Panc1 (cell line): ENCODE results near the gene STARD4. TPM values are rescaled to one million over a fixed set of nuclear protein-coding genes. Genes with fewer than 3 reads are reported as not detected.

ENCODE experiments used
- ATAC-seq: fragments of 200-7000 bp; cut with Tn5 transposase; 2 replicates; pipeline ENCODE4 v1.9.1; 2020; ENCODE audit warnings: mild to moderate bottlenecking, moderate library complexity
- BruUV-seq: library from RNA; stranded (reverse); fragments of 400-500 nt; replicated peaks from 2 replicates; lab custom pipeline; 2021; lab: Mats Ljungman, UMichigan
- CTCF ChIA-PET: fragments of 300-600 bp; sonication (Branson Sonifier 250); formaldehyde crosslinking; loops from one replicate; lab custom pipeline; 2022; ENCODE audit warnings: antibody characterized with exemption; lab: Charles Lee
- POLR2A ChIA-PET: fragments of 300-600 bp; sonication (Branson Sonifier 250); formaldehyde crosslinking; loops from one replicate; lab custom pipeline; 2022; ENCODE audit warnings: antibody characterized with exemption; lab: Charles Lee
- DNase-seq: peaks from one replicate; pipeline ENCODE4 v3.0.0-alpha.2; 2010; ENCODE audit warnings: low read depth, low spot score
- H3K27ac ChIP-seq: 2 replicates; pipeline ENCODE4 v1.5.1; 2011; ENCODE audit warnings: mild to moderate bottlenecking, low read length, inconsistent platforms
- H3K27me3 ChIP-seq: fragments of 200-500 bp; sonication (Bioruptor generic); 2 replicates; pipeline ENCODE4 v1.6.0; 2014; ENCODE audit warnings: low read length, inconsistent platforms; ENCODE audit not compliant: control insufficient read depth, insufficient read depth
- H3K36me3 ChIP-seq: fragments of 200-500 bp; sonication (Bioruptor generic); 2 replicates; pipeline ENCODE4 v1.5.1; 2014; ENCODE audit warnings: inconsistent platforms, mild to moderate bottlenecking, low read length, moderate library complexity; ENCODE audit not compliant: control insufficient read depth, insufficient read depth
- H3K4me1 ChIP-seq: 2 replicates; pipeline ENCODE4 v1.5.1; 2011; ENCODE audit warnings: inconsistent platforms, mild to moderate bottlenecking, low read length, moderate library complexity; ENCODE audit not compliant: control insufficient read depth, insufficient read depth
- H3K4me3 ChIP-seq, 2 experiments: 2 replicates each; pipeline ENCODE4 v1.5.1; 2011 to 2012; ENCODE audit warnings: low read depth in 2 of 2, low read length in 2 of 2, mild to moderate bottlenecking in 2 of 2, inconsistent platforms in 1 of 2, moderate library complexity in 1 of 2
- H3K9me3 ChIP-seq: fragments of 200-500 bp; sonication (Bioruptor generic); 2 replicates; pipeline ENCODE4 v1.5.1; 2014; ENCODE audit warnings: low read depth, mild to moderate bottlenecking, inconsistent platforms, low read length, moderate library complexity; ENCODE audit not compliant: control insufficient read depth, insufficient read depth
- POLR2AphosphoS5 ChIP-seq: IDR thresholded peaks from 2 replicates; pipeline ENCODE4 v1.6.1; 2012; ENCODE audit warnings: mild to moderate bottlenecking, low read depth, low read length, moderate library complexity
- SIN3A ChIP-seq: IDR thresholded peaks from 2 replicates; pipeline ENCODE4 v1.6.1; 2012; ENCODE audit warnings: low read depth, mild to moderate bottlenecking, low read length, moderate library complexity, borderline replicate concordance; ENCODE audit not compliant: insufficient read depth
- TCF7L2 ChIP-seq: IDR thresholded peaks from 2 replicates; pipeline ENCODE4 v1.6.1; 2011; ENCODE audit warnings: mild to moderate bottlenecking, low read depth, low read length, inconsistent platforms
- in situ Hi-C: cut with HindIII; loops from 2 replicates; pipeline ENCODE4 v1.10.0; 2016; ENCODE audit warnings: low sequenced_read_pairs, low pct_unique_long_range_greater_than_20kb
- intact Hi-C: fragments of 100-400 bp; cut with micrococcal nuclease; formaldehyde crosslinking; loops from one replicate; pipeline ENCODE4 v1.10.0; 2022; ENCODE audit not compliant: unreplicated experiment
- total RNA-seq: library from RNA; stranded (reverse); gene quantifications from one replicate; pipeline ENCODE4 v1.2.1, GENCODE V29; 2021; ENCODE audit not compliant: unreplicated experiment
- TF ChIP-seq, protein P1 (sequence below): fragments of 450-650 bp; IDR thresholded peaks from 2 replicates; pipeline ENCODE4 v1.5.1; 2017; ENCODE audit warnings: mild to moderate bottlenecking
- TF ChIP-seq, protein P2 (sequence below), 2 experiments: IDR thresholded peaks; 2 replicates each; pipeline ENCODE4 v1.6.1; 2011 to 2012; ENCODE audit warnings: low read depth in 2 of 2, control low read depth in 1 of 2, low read length in 1 of 2, mild to moderate bottlenecking in 1 of 2, moderate library complexity in 1 of 2; ENCODE audit not compliant: insufficient read depth in 1 of 2

Gene STARD4
- total RNA-seq, 1 experiment from 2014 or later, result 26.0 TPM

DNA sequence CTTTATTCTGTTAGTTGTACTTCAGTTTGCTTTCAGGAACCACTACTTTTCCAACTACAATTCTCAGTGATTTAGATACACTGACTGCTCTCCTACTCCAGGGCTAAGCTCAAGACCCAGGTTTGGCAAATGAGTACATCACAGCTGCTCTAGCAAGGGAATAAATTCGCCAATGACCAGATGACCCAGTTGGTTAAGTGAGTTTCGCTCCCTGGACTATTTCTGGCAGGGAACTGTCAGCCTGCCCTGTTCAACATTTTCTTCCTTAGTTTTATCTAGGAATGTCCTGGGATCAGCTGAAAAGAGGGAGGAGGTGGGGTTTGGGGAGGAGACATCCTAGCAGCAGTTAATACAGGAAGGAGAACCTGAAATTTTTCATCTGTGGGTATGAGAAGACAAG is 6.4 kb upstream of the STARD4 start:
- Histone ChIP-seq H3K27me3 (no peaks in the 10 kb centered on the region), H3K9me3 (no peaks in the 10 kb centered on the region), H3K4me3 (no peak overlapping the region), H3K36me3 (no peaks in the 10 kb centered on the region), H3K27ac (no peak overlapping the region), H3K4me1 (no peaks in the 10 kb centered on the region)
- TF ChIP-seq, protein P1, sequence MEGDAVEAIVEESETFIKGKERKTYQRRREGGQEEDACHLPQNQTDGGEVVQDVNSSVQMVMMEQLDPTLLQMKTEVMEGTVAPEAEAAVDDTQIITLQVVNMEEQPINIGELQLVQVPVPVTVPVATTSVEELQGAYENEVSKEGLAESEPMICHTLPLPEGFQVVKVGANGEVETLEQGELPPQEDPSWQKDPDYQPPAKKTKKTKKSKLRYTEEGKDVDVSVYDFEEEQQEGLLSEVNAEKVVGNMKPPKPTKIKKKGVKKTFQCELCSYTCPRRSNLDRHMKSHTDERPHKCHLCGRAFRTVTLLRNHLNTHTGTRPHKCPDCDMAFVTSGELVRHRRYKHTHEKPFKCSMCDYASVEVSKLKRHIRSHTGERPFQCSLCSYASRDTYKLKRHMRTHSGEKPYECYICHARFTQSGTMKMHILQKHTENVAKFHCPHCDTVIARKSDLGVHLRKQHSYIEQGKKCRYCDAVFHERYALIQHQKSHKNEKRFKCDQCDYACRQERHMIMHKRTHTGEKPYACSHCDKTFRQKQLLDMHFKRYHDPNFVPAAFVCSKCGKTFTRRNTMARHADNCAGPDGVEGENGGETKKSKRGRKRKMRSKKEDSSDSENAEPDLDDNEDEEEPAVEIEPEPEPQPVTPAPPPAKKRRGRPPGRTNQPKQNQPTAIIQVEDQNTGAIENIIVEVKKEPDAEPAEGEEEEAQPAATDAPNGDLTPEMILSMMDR, result no peak
- TF ChIP-seq TCF7L2 (no peak), SIN3A (no peak), POLR2AphosphoS5 (no peak)
- TF ChIP-seq, protein P2, sequence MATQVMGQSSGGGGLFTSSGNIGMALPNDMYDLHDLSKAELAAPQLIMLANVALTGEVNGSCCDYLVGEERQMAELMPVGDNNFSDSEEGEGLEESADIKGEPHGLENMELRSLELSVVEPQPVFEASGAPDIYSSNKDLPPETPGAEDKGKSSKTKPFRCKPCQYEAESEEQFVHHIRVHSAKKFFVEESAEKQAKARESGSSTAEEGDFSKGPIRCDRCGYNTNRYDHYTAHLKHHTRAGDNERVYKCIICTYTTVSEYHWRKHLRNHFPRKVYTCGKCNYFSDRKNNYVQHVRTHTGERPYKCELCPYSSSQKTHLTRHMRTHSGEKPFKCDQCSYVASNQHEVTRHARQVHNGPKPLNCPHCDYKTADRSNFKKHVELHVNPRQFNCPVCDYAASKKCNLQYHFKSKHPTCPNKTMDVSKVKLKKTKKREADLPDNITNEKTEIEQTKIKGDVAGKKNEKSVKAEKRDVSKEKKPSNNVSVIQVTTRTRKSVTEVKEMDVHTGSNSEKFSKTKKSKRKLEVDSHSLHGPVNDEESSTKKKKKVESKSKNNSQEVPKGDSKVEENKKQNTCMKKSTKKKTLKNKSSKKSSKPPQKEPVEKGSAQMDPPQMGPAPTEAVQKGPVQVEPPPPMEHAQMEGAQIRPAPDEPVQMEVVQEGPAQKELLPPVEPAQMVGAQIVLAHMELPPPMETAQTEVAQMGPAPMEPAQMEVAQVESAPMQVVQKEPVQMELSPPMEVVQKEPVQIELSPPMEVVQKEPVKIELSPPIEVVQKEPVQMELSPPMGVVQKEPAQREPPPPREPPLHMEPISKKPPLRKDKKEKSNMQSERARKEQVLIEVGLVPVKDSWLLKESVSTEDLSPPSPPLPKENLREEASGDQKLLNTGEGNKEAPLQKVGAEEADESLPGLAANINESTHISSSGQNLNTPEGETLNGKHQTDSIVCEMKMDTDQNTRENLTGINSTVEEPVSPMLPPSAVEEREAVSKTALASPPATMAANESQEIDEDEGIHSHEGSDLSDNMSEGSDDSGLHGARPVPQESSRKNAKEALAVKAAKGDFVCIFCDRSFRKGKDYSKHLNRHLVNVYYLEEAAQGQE (IDR thresholded peaks at IDR 0.05; ENCODE audit: insufficient read depth in 1 of 2, low read depth in 2 of 2, low read length in 1 of 2), result no peak
- no peak for ATAC-seq
- in situ Hi-C loops, result no loop called here
- no peak for DNase-seq
- BruUV-seq, result no TSS peak
- CTCF ChIA-PET, result no interaction called here
- POLR2A ChIA-PET, result no interaction called here
- intact Hi-C loops, result no loop called here

DNA sequence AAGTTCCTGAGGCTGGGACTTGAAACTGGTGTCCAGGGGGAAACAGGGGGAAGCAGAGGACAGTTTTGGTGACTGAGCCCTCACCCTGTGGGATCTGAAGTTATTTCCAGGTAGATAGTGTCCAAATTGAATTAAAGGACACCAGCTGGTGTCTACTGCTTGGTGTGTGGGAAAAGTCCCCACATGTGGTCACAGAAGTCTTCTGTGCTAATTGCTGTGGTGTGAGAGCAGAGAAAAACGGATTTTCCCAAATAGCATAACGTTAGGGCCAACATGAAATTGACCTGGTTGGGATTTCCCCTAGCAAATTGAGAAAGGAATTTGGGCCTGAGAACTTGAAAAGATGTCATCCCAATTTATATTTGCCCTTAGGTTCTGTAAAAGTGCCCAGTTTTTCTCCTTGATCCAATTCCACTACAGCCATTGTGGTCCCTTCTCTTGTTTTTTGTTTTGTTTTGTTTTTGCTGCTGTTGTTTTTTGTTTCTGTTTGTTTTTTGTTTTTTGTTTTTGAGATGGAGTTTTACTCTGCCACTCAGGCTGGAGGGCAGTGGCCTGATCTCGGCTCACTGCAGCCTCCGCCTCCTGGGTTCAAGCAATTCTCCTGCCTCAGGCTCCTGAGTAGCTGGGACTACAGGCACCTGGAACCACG is 5.6 kb upstream of the STARD4 start:
- Histone ChIP-seq H3K9me3 (no peaks in the 10 kb centered on the region), H3K4me3 (no peak overlapping the region), H3K36me3 (no peaks in the 10 kb centered on the region), H3K27me3 (no peaks in the 10 kb centered on the region), H3K4me1 (0 out of 2 replicates have a peak, but pooled peaks cover 4% of the 10 kb centered on the region), H3K27ac (no peak overlapping the region)
- DNase-seq (no peak), ATAC-seq (no peak)
- CTCF ChIA-PET, result no interaction called here
- no TSS peak for BruUV-seq
- in situ Hi-C loops (no loop called here), intact Hi-C loops (no loop called here)
- POLR2A ChIA-PET, result no interaction called here
- no peak for TF ChIP-seq TCF7L2
- TF ChIP-seq POLR2AphosphoS5, result no peak
- no peak for TF ChIP-seq SIN3A
- TF ChIP-seq, protein P2 (IDR thresholded peaks at IDR 0.05; ENCODE audit: insufficient read depth in 1 of 2, low read depth in 2 of 2, low read length in 1 of 2), result no peak
- TF ChIP-seq, protein P1, result no peak
